ENCODE data around the gene HOXD3.

GRCh38 chr2:176166272-176166671 is 9.2 kb downstream of the HOXD3 start:
- no peak for TF ChIP-seq SP1 (CRISPR knock-in tag; conservative IDR thresholded peaks at IDR 0.05)
- no peak for TF ChIP-seq CTCF (IDR thresholded peaks at IDR 0.05)
- no peak for TF ChIP-seq USF1 (CRISPR knock-in tag; IDR thresholded peaks at IDR 0.05)
- TF ChIP-seq ATF3 (CRISPR knock-in tag; conservative IDR thresholded peaks at IDR 0.05), result no peak
- TF ChIP-seq TEAD1 (CRISPR knock-in tag; IDR thresholded peaks at IDR 0.05), result no peak
- no peak for TF ChIP-seq ZNF232 (CRISPR knock-in tag; IDR thresholded peaks at IDR 0.05)
- no peak for TF ChIP-seq ZNF263 (CRISPR knock-in tag; IDR thresholded peaks at IDR 0.05; ENCODE audit: low read depth)
- no peak for TF ChIP-seq CREB1 (CRISPR knock-in tag; IDR thresholded peaks at IDR 0.05)
- TF ChIP-seq JUN (CRISPR knock-in tag; IDR thresholded peaks at IDR 0.05), result no peak
- TF ChIP-seq SMAD3 (CRISPR knock-in tag; IDR thresholded peaks at IDR 0.05; ENCODE audit: borderline replicate concordance), result no peak
- no peak for TF ChIP-seq FOXP1 (CRISPR knock-in tag; IDR thresholded peaks at IDR 0.05; ENCODE audit: borderline replicate concordance)
- TF ChIP-seq MAX (CRISPR knock-in tag; IDR thresholded peaks at IDR 0.05), result no peak
- no peak for TF ChIP-seq TCF7 (CRISPR knock-in tag; IDR thresholded peaks at IDR 0.05; ENCODE audit: low read depth)
- no peak for TF ChIP-seq MLX (CRISPR knock-in tag; IDR thresholded peaks at IDR 0.05)

Data from WTC11 (cell line).